Naive B cell (primary cell): ENCODE data around the gene KEL. TPM values are rescaled to one million over a fixed set of nuclear protein-coding genes. Genes with fewer than 3 reads are reported as not detected.

Experiments
- ATAC-seq, 2 donors: fragments of 150-1000 bp; cut with Tn5 transposase; 2 replicates each; pipeline ENCODE4 v1.10.0; 2021; ENCODE audit warnings: low read depth in 2 of 2, mild to moderate bottlenecking in 2 of 2, moderate library complexity in 2 of 2
- DNase-seq: peaks from one replicate; pipeline ENCODE4 v3.0.0; 2022
- H3K27ac Mint-ChIP-seq, 6 donors: one replicate each; pipeline ENCODE4 v1.8.0; 2020 to 2022; ENCODE audit warnings: mild to moderate bottlenecking in 6 of 6, mixed read lengths in 6 of 6, moderate library complexity in 5 of 6, inconsistent platforms in 2 of 6
- H3K27me3 Mint-ChIP-seq, 3 donors: one replicate each; pipeline ENCODE4 v1.8.0; 2021 to 2022; ENCODE audit warnings: mixed read lengths in 3 of 3, mild to moderate bottlenecking in 1 of 3
- H3K36me3 Mint-ChIP-seq, 2 donors: one replicate each; pipeline ENCODE4 v1.8.0; 2020 to 2022; ENCODE audit warnings: mixed read lengths in 2 of 2, inconsistent platforms in 1 of 2, mild to moderate bottlenecking in 1 of 2
- H3K4me1 Mint-ChIP-seq, 3 donors: one replicate each; pipeline ENCODE4 v1.8.0; 2020 to 2022; ENCODE audit warnings: mixed read lengths in 3 of 3, inconsistent platforms in 1 of 3, mild to moderate bottlenecking in 1 of 3, moderate library complexity in 1 of 3
- H3K4me3 Mint-ChIP-seq, 8 donors: one replicate each; pipeline ENCODE4 v1.8.0; 2020 to 2022; ENCODE audit warnings: mild to moderate bottlenecking in 8 of 8, mixed read lengths in 8 of 8, moderate library complexity in 8 of 8, inconsistent platforms in 2 of 8
- H3K9me3 Mint-ChIP-seq, 7 donors: one replicate each; pipeline ENCODE4 v1.8.0; 2020 to 2022; ENCODE audit warnings: mixed read lengths in 7 of 7, mild to moderate bottlenecking in 5 of 7, inconsistent platforms in 2 of 7, moderate library complexity in 1 of 7
- polyA plus RNA-seq, 6 donors: library from polyadenylated mRNA; unstranded; fragments of 300-500 nt; fragmentation: Illumina TruSeq; gene quantifications; one replicate each; pipeline ENCODE4 v1.2.3, GENCODE V29; 2021; ENCODE audit warnings: low read depth in 6 of 6

KEL gene
- polyA plus RNA-seq: under 1 TPM in 1 of 6 donors, not detected in 5; 0.44 TPM

- peak within 1 kb of the TSS in 1 of 6 donors; percentile 11 for H3K27ac Mint-ChIP-seq
- ATAC-seq (no peak), DNase-seq (no peak)
- H3K36me3 Mint-ChIP-seq: no peaks in the 10 kb centered on the region
- H3K4me3 Mint-ChIP-seq: no peak within 1 kb of the TSS
- peaks cover 17 to 42% (median 42%) of the 10 kb centered on the region in 3 donors for H3K27me3 Mint-ChIP-seq
- H3K4me1 Mint-ChIP-seq: no peaks in the 10 kb centered on the region
- H3K9me3 Mint-ChIP-seq: peaks cover 0 to 3% (median 0%) of the 10 kb centered on the region in 7 donors
These were observed at the start of gene KEL for GRCh38 chr7:142961973-142962926. TSS of gene KEL (minus strand) at chr7:142962363. CDS start at chr7:142962206, 157 bp downstream.

DNA sequence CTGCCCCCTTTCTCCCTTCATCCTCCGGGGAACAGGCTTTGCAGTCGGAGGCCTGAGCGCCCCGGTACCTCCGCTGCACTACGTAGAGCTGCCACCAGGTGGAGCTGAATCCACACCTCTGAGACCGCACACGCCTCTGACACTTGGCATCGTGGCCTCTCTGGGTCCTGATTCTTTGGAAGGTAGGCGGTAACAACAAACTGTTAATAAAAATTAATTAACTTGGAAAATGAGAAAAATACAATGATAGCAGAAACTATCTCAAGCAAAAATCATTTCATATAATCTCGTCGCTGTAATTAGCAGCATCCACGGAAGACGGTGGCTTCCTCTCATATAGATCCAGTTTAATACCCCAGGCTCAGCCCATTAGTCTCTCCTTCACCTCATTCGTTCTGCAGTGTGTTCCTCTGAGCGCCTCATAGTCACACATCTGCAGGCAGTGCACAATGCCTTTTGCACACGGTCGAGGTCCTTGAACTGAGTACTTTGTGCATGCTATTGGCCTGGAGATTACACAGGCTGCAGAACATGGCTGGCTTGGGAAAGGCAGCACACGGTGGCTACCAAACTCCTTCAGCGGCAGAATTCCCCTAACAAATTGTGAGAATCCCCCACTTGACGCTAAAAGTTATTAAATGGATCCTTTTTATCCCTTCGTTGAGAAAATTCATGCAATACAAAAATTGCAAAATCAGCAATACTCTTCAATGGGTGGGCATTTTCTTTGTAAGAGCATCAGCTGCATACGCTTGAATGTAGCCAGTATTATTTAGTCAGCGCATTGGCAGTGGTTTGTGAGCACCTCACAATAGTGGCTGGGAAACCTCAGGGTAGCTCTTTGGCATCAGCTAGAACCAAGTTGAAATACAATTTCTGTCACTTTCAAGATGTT lies 46.1 kb upstream of the KEL start:
- Mint-ChIP-seq H3K36me3 (peaks cover 0 to 7% of the 10 kb centered on the region in 2 donors), H3K4me1 (peaks cover 44 to 57% (median 52%) of the 10 kb centered on the region in 3 donors), H3K4me3 (peak overlapping the region in 1 of 8 donors; percentile 47), H3K27ac (peak overlapping the region in 3 of 6 donors; percentile 0 to 21 (median 8)), H3K9me3 (peaks cover 0 to 5% (median 0%) of the 10 kb centered on the region in 7 donors), H3K27me3 (no peaks in the 10 kb centered on the region)
- DNase-seq (peak; percentile 78), ATAC-seq (peak; percentile 78 to 79)

DNA sequence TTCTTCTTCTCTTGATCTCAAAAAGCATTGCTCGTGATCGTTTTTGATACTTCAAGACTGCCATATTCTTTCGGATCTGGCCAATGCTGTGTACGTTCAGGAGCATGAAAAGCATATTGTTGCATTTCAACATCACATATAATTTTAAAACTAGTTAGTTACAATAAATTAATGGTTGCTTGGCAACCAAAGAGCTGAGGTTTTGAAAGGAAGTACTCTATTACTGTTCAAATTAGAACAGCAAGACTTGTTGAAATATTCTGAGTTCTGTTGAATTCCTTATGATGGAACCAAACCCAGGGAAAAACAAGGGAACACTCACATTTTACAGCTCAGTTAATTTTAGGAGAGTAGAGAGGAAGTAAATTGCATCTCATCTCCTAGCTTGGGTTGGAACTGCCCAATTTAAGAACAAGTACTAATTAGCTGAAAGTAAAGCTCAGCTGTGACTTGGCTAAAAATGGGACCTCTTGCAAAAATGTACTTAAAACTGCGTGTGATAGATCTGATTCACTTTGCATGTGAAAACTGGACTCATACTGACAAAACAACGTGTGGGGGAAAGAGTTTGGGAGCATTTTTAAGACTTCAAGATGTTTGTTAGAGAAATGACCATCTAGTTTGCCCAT lies 43.6 kb upstream of the KEL start:
- no peak overlapping the region for H3K27ac Mint-ChIP-seq

GRCh38 chr7:143003393-143004051 lies 41.4 kb upstream of the KEL start:
- H3K27me3 Mint-ChIP-seq: no peaks in the 10 kb centered on the region
- H3K4me1 Mint-ChIP-seq: peaks cover 14 to 19% (median 17%) of the 10 kb centered on the region in 3 donors
- ATAC-seq: peak; percentile 66 to 69
- H3K9me3 Mint-ChIP-seq: peaks cover 0 to 6% (median 0%) of the 10 kb centered on the region in 7 donors
- DNase-seq: peak; percentile 55
- H3K4me3 Mint-ChIP-seq: peak overlapping the region; percentile 19 to 92 (median 80)
- peak overlapping the region in 3 of 6 donors; percentile 26 to 80 (median 34) for H3K27ac Mint-ChIP-seq
- no peaks in the 10 kb centered on the region for H3K36me3 Mint-ChIP-seq

More for the DNA sequence above, 43.6 kb upstream of the KEL start:
- ATAC-seq (no peak), DNase-seq (no peak)
- Mint-ChIP-seq H3K27me3 (no peaks in the 10 kb centered on the region), H3K4me1 (peaks cover 31 to 38% (median 33%) of the 10 kb centered on the region in 3 donors), H3K4me3 (no peak overlapping the region), H3K36me3 (no peaks in the 10 kb centered on the region), H3K9me3 (peaks cover 0 to 6% (median 0%) of the 10 kb centered on the region in 7 donors)

GRCh38 chr7:143002898-143003297 lies 40.7 kb upstream of the KEL start:
- Mint-ChIP-seq H3K9me3 (peaks cover 0 to 6% (median 0%) of the 10 kb centered on the region in 7 donors), H3K4me3 (peak overlapping the region in 7 of 8 donors; percentile 62 to 92 (median 82)), H3K36me3 (no peaks in the 10 kb centered on the region), H3K4me1 (peaks cover 9 to 12% (median 11%) of the 10 kb centered on the region in 3 donors), H3K27me3 (no peaks in the 10 kb centered on the region), H3K27ac (peak overlapping the region in 1 of 6 donors; percentile 34)
- ATAC-seq: no peak
- DNase-seq: no peak

- Mint-ChIP-seq H3K27ac (peak overlapping the region in 1 of 6 donors; percentile 34), H3K4me1 (peaks cover 7 to 9% (median 9%) of the 10 kb centered on the region in 3 donors), H3K27me3 (no peaks in the 10 kb centered on the region), H3K36me3 (no peaks in the 10 kb centered on the region), H3K9me3 (peaks cover 0 to 6% (median 0%) of the 10 kb centered on the region in 7 donors), H3K4me3 (no peak overlapping the region)
- no peak for DNase-seq
- ATAC-seq: no peak
These were observed 39.9 kb upstream of the KEL start for GRCh38 chr7:143002106-143002505.

GRCh38 chr7:143000648-143001047 lies 38.5 kb upstream of the KEL start:
- peaks cover 9 to 14% (median 11%) of the 10 kb centered on the region in 3 donors for H3K4me1 Mint-ChIP-seq
- H3K4me3 Mint-ChIP-seq: no peak overlapping the region
- DNase-seq: no peak
- H3K9me3 Mint-ChIP-seq: peaks cover 0 to 6% (median 0%) of the 10 kb centered on the region in 7 donors
- H3K27ac Mint-ChIP-seq: no peak overlapping the region
- H3K36me3 Mint-ChIP-seq: no peaks in the 10 kb centered on the region
- H3K27me3 Mint-ChIP-seq: no peaks in the 10 kb centered on the region
- no peak for ATAC-seq

DNA sequence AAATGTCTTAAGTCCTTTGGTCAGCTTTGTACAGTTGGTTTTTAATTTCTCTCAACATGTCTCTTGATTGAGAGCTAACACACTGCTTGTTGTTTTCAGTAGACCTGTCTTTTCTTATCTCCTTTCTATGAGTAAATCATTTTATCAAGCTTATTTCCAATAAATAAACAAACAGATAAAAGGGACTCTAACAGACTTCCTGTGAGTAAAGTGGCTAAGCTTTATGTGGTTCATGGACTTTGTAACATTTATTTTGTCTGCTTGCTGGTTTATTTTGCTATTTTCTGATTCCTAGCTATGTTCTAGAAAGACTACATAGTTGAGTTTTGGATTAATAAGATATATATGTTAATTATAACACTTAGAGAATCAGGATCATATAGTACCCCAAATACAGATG lies 37.6 kb upstream of the KEL start:
- Mint-ChIP-seq H3K4me3 (no peak overlapping the region), H3K27ac (no peak overlapping the region), H3K36me3 (no peaks in the 10 kb centered on the region), H3K9me3 (peaks cover 0 to 6% (median 0%) of the 10 kb centered on the region in 7 donors), H3K4me1 (peaks cover 14 to 21% (median 14%) of the 10 kb centered on the region in 3 donors), H3K27me3 (no peaks in the 10 kb centered on the region)
- ATAC-seq (no peak), DNase-seq (no peak)

GRCh38 chr7:142998966-142999365 lies 36.8 kb upstream of the KEL start:
- DNase-seq (no peak), ATAC-seq (no peak)
- H3K27me3 Mint-ChIP-seq: no peaks in the 10 kb centered on the region
- H3K27ac Mint-ChIP-seq: no peak overlapping the region
- peaks cover 14 to 21% (median 14%) of the 10 kb centered on the region in 3 donors for H3K4me1 Mint-ChIP-seq
- H3K36me3 Mint-ChIP-seq: no peaks in the 10 kb centered on the region
- peaks cover 0 to 6% (median 0%) of the 10 kb centered on the region in 7 donors for H3K9me3 Mint-ChIP-seq
- H3K4me3 Mint-ChIP-seq: no peak overlapping the region

DNA sequence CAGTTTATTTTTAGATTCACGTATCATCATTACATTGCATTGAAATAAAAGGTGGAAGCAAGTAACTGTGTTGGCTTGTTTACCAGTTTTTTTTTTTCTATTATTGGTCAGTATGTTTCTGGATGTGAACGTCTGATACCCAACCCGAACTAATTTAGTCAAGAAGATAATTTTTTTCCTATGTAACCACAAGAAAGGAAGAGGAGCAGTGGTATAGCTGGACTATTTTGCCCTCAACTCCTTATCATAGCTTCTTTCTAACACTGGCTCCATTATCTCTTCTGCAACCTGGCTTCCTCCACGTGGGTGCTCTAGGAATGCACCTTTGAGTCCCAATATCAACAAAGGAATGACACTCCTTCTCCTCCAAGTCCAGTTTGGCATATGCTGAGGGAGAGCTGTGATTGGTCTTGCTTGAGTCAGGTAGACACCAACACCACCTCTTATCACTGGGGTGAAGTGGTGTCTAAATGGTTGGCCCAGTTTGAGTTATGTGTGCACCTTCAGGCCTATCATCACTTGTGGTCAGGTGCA lies 35.4 kb upstream of the KEL start:
- H3K4me1 Mint-ChIP-seq: peaks cover 5 to 12% (median 7%) of the 10 kb centered on the region in 3 donors
- peaks cover 0 to 12% (median 3%) of the 10 kb centered on the region in 7 donors for H3K9me3 Mint-ChIP-seq
- H3K27ac Mint-ChIP-seq: no peak overlapping the region
- H3K27me3 Mint-ChIP-seq: peaks cover 0 to 12% (median under 1%) of the 10 kb centered on the region in 3 donors
- ATAC-seq (no peak), DNase-seq (no peak)
- H3K4me3 Mint-ChIP-seq: no peak overlapping the region
- no peaks in the 10 kb centered on the region for H3K36me3 Mint-ChIP-seq

- Mint-ChIP-seq H3K9me3 (peaks cover 0 to 11% (median 0%) of the 10 kb centered on the region in 7 donors), H3K27ac (no peak overlapping the region), H3K4me1 (peaks cover 5 to 12% (median 7%) of the 10 kb centered on the region in 3 donors), H3K36me3 (no peaks in the 10 kb centered on the region), H3K4me3 (no peak overlapping the region), H3K27me3 (peaks cover 9 to 27% (median 12%) of the 10 kb centered on the region in 3 donors)
- ATAC-seq (no peak), DNase-seq (no peak)
These were observed 30.3 kb upstream of the KEL start for GRCh38 chr7:142992427-142992826.

- no peak overlapping the region for H3K27ac Mint-ChIP-seq
- H3K27me3 Mint-ChIP-seq: peaks cover 13 to 45% (median 35%) of the 10 kb centered on the region in 3 donors
- H3K36me3 Mint-ChIP-seq: no peaks in the 10 kb centered on the region
- H3K9me3 Mint-ChIP-seq: peaks cover 0 to 23% (median 9%) of the 10 kb centered on the region in 7 donors
- DNase-seq (no peak), ATAC-seq (no peak)
- no peak overlapping the region for H3K4me3 Mint-ChIP-seq
- H3K4me1 Mint-ChIP-seq: no peaks in the 10 kb centered on the region
These were observed 22.1 kb upstream of the KEL start for GRCh38 chr7:142984297-142984696.
